HG03558 (cell line): ENCODE results near the gene ZNF580.

Experiments
- ATAC-seq: cut with Tn5 transposase; IDR thresholded peaks from one replicate; pipeline ENCODE4 v1.9.1; 2021; ENCODE audit warnings: moderate number of reproducible peaks; ENCODE audit not compliant: unreplicated experiment; ENCODE audit errors: extremely low read depth

The ZNF580 gene

GRCh38 chr19:55656988-55657747 lies 16.4 kb downstream of the ZNF580 start:
- ATAC-seq, result no peak

- ATAC-seq, result no peak
These were observed 18.2 kb downstream of the ZNF580 start for GRCh38 chr19:55658846-55659459.

GRCh38 chr19:55659822-55660221 lies 19.0 kb downstream of the ZNF580 start:
- ATAC-seq, result no peak

- ATAC-seq, result no peak
These were observed 19.6 kb downstream of the ZNF580 start for GRCh38 chr19:55660404-55660803.

- no peak for ATAC-seq
These were observed 20.2 kb downstream of the ZNF580 start for GRCh38 chr19:55660991-55661390.

- no peak for ATAC-seq
These were observed 21.0 kb downstream of the ZNF580 start for GRCh38 chr19:55661826-55662225.

GRCh38 chr19:55663846-55664536 lies 23.2 kb downstream of the ZNF580 start:
- ATAC-seq, result no peak

- ATAC-seq, result no peak
These were observed 25.7 kb downstream of the ZNF580 start for GRCh38 chr19:55666343-55667005.

- no peak for ATAC-seq
These were observed 26.2 kb downstream of the ZNF580 start for GRCh38 chr19:55667006-55667381.

- ATAC-seq, result no peak
These were observed 26.7 kb downstream of the ZNF580 start for GRCh38 chr19:55667511-55667910.

GRCh38 chr19:55667958-55668357 lies 27.2 kb downstream of the ZNF580 start:
- no peak for ATAC-seq

GRCh38 chr19:55668603-55669348 lies 28.0 kb downstream of the ZNF580 start:
- no peak for ATAC-seq

- ATAC-seq, result no peak
These were observed 28.8 kb downstream of the ZNF580 start for GRCh38 chr19:55669418-55670279.

- no peak for ATAC-seq
These were observed 29.7 kb downstream of the ZNF580 start for GRCh38 chr19:55670280-55671053.

GRCh38 chr19:55671054-55671378 lies 30.2 kb downstream of the ZNF580 start:
- no peak for ATAC-seq

- ATAC-seq, result no peak
These were observed 31.6 kb downstream of the ZNF580 start for GRCh38 chr19:55672418-55672817.

- no peak for ATAC-seq
These were observed 32.7 kb downstream of the ZNF580 start for GRCh38 chr19:55673465-55673864.

- no peak for ATAC-seq
These were observed 33.1 kb downstream of the ZNF580 start for GRCh38 chr19:55673889-55674288.

- ATAC-seq, result no peak
These were observed 33.6 kb downstream of the ZNF580 start for GRCh38 chr19:55674459-55674840.
